Tibial nerve (tissue), 4 donors: ENCODE data around the gene FRAS1. TPM values are rescaled to one million over a fixed set of nuclear protein-coding genes. Genes with fewer than 3 reads are reported as not detected.

Experiments
- DNase-seq, 2 donors: peaks; one replicate each; pipeline ENCODE4 v3.0.0-alpha.2; 2019; ENCODE audit warnings: low spot score in 2 of 2
- H3K27ac ChIP-seq, 4 donors: fragments of 200-600 bp; sonication (generic) in 3 of 4; one replicate each; pipeline ENCODE4 v1.5.1; 2017 to 2019; ENCODE audit warnings: mild to moderate bottlenecking in 1 of 4
- H3K27me3 ChIP-seq, 2 donors: fragments of 200-600 bp; sonication (generic) in 1 of 2; one replicate each; pipeline versions ENCODE4 v1.5.1 to v1.6.0; 2017 to 2019
- H3K36me3 ChIP-seq, 3 donors: fragments of 200-600 bp; sonication (generic); one replicate each; pipeline ENCODE4 v1.5.1; 2018 to 2019
- H3K4me1 ChIP-seq, 4 donors: fragments of 200-600 bp; sonication (generic) in 3 of 4; one replicate each; pipeline ENCODE4 v1.5.1; 2017 to 2019
- H3K4me3 ChIP-seq, 4 donors: fragments of 200-600 bp; sonication (generic) in 3 of 4; one replicate each; pipeline ENCODE4 v1.5.1; 2017 to 2019; ENCODE audit warnings: mild to moderate bottlenecking in 1 of 4, moderate library complexity in 1 of 4
- H3K9me3 ChIP-seq, 4 donors: fragments of 200-600 bp; sonication (generic) in 3 of 4; one replicate each; pipeline ENCODE4 v1.5.1; 2017 to 2019
- CTCF ChIP-seq, 5 experiments: fragments of 200-600 bp in 3 of 5; fragments of 450-650 bp in 2 of 5; sonication (generic) in 3 of 5; IDR thresholded peaks; one replicate each; pipeline ENCODE4 v1.5.1; 2016 to 2019; ENCODE audit warnings: antibody characterized with exemption in 5 of 5, mild to moderate bottlenecking in 3 of 5, moderate library complexity in 2 of 5
- EP300 ChIP-seq, 2 donors: sonication (generic); formaldehyde crosslinking; IDR thresholded peaks; one replicate each; pipeline ENCODE4 v1.6.1; 2017; ENCODE audit warnings: antibody characterized with exemption in 2 of 2, mild to moderate bottlenecking in 1 of 2
- POLR2A ChIP-seq, 2 donors: fragments of 450-650 bp; IDR thresholded peaks; one replicate each; pipeline ENCODE4 v1.6.1; 2017; ENCODE audit warnings: antibody characterized with exemption in 2 of 2, mild to moderate bottlenecking in 2 of 2, moderate library complexity in 2 of 2
- WGBS, 2 donors: methylation state at CpG; one replicate each; pipeline ENCODE4 v1.1.5; 2018; 5-methylcytosine and 5-hydroxymethylcytosine counted together
- total RNA-seq, 4 donors: library from RNA; depleted of rRNA; stranded (reverse); fragments of >200 nt; gene quantifications; one replicate each; pipeline ENCODE4 v1.1.0, GENCODE V29; 2016

Gene FRAS1
- total RNA-seq, 4 donors from 2014 or later: 3.9 to 6.6 (median 5.1) TPM

GRCh38 chr4:78520808-78521226, 463.7 kb downstream of the FRAS1 start:
- peaks cover 0 to 20% (median 0%) of the 10 kb centered on the region in 4 donors for H3K4me1 ChIP-seq
- H3K4me3 ChIP-seq: no peak overlapping the region
- no peak for DNase-seq
- peak overlapping the region in 1 of 4 donors; percentile 5 for H3K27ac ChIP-seq
- no peaks in the 10 kb centered on the region for H3K27me3 ChIP-seq
- no peaks in the 10 kb centered on the region for H3K9me3 ChIP-seq
- WGBS, 2 donors: 43 to 49% methylated on average over 3 of the region's 3 CpGs
- TF ChIP-seq POLR2A (IDR thresholded peaks at IDR 0.05) (no peak), CTCF (IDR thresholded peaks at IDR 0.05) (peak in 1 of 5 experiments; percentile 9)
- no peaks in the 10 kb centered on the region for H3K36me3 ChIP-seq

- Histone ChIP-seq H3K9me3 (no peaks in the 10 kb centered on the region), H3K4me1 (peaks cover 0 to 20% (median 0%) of the 10 kb centered on the region in 4 donors), H3K36me3 (no peaks in the 10 kb centered on the region), H3K27ac (no peak overlapping the region), H3K27me3 (no peaks in the 10 kb centered on the region), H3K4me3 (no peak overlapping the region)
- WGBS, 2 donors: 34 to 58% methylated on average over 1 of the region's 1 CpG
- DNase-seq: no peak
- no peak for TF ChIP-seq EP300 (IDR thresholded peaks at IDR 0.05)
- TF ChIP-seq POLR2A (IDR thresholded peaks at IDR 0.05): no peak
- TF ChIP-seq CTCF (IDR thresholded peaks at IDR 0.05): no peak
Observed at GRCh38 chr4:78524009-78524408, 466.9 kb downstream of the FRAS1 start.

- Histone ChIP-seq H3K4me3 (no peak overlapping the region), H3K27me3 (no peaks in the 10 kb centered on the region), H3K36me3 (no peaks in the 10 kb centered on the region), H3K27ac (no peak overlapping the region), H3K9me3 (peaks cover 0 to 3% (median 0%) of the 10 kb centered on the region in 4 donors), H3K4me1 (peaks cover 0 to 8% (median 0%) of the 10 kb centered on the region in 4 donors)
- TF ChIP-seq CTCF (IDR thresholded peaks at IDR 0.05) (no peak), POLR2A (IDR thresholded peaks at IDR 0.05) (no peak), EP300 (IDR thresholded peaks at IDR 0.05) (no peak)
- 59 to 69% methylated on average over 3 of the region's 3 CpGs for WGBS, 2 donors
- DNase-seq: no peak
Observed at GRCh38 chr4:78525559-78525958, 468.4 kb downstream of the FRAS1 start.

- Histone ChIP-seq H3K4me3 (no peak overlapping the region), H3K9me3 (peaks cover 0 to 4% (median 0%) of the 10 kb centered on the region in 4 donors), H3K4me1 (no peaks in the 10 kb centered on the region), H3K27ac (no peak overlapping the region), H3K27me3 (no peaks in the 10 kb centered on the region), H3K36me3 (no peaks in the 10 kb centered on the region)
- 92 to 100% methylated on average over 1 of the region's 1 CpG for WGBS, 2 donors
- no peak for DNase-seq
- no peak for TF ChIP-seq CTCF (IDR thresholded peaks at IDR 0.05)
- TF ChIP-seq EP300 (IDR thresholded peaks at IDR 0.05): no peak
- TF ChIP-seq POLR2A (IDR thresholded peaks at IDR 0.05): no peak
Observed at GRCh38 chr4:78527103-78527502, 470.0 kb downstream of the FRAS1 start.

GRCh38 chr4:78527555-78527954, 470.4 kb downstream of the FRAS1 start:
- WGBS, 2 donors: 75 to 81% methylated on average over 4 of the region's 4 CpGs
- no peaks in the 10 kb centered on the region for H3K27me3 ChIP-seq
- H3K4me1 ChIP-seq: no peaks in the 10 kb centered on the region
- no peak overlapping the region for H3K4me3 ChIP-seq
- H3K9me3 ChIP-seq: peaks cover 0 to 4% (median 0%) of the 10 kb centered on the region in 4 donors
- no peaks in the 10 kb centered on the region for H3K36me3 ChIP-seq
- H3K27ac ChIP-seq: no peak overlapping the region
- DNase-seq: no peak
- no peak for TF ChIP-seq CTCF (IDR thresholded peaks at IDR 0.05)
- no peak for TF ChIP-seq POLR2A (IDR thresholded peaks at IDR 0.05)
- TF ChIP-seq EP300 (IDR thresholded peaks at IDR 0.05): no peak
